Esophagus muscularis mucosa (tissue), 4 donors: Measurements from ENCODE around the gene DIDO1. TPM values are rescaled to one million over a fixed set of nuclear protein-coding genes. Genes with fewer than 3 reads are reported as not detected.
A peak's percentile ranks its signal among the peaks of the same experiment; 100 is the strongest.

Experiments
- DNase-seq: peaks from one replicate; pipeline ENCODE4 v3.0.0-alpha.2; 2017; ENCODE audit errors: extremely low spot score
- H3K27ac ChIP-seq, 4 donors: fragments of 200-600 bp; sonication (generic); replicated peaks in 1 of 4; 1 replicate in 3 of 4; 2 replicates in 1 of 4; pipeline ENCODE4 v1.5.1; 2016 to 2019; ENCODE audit warnings: mild to moderate bottlenecking in 1 of 4
- H3K27me3 ChIP-seq, 4 donors: fragments of 200-600 bp; sonication (generic); one replicate each; pipeline versions ENCODE4 v1.5.1 to v1.6.0; 2016 to 2019
- H3K36me3 ChIP-seq, 4 donors: fragments of 200-600 bp; sonication (generic); one replicate each; pipeline ENCODE4 v1.5.1; 2016 to 2019
- H3K4me1 ChIP-seq, 4 donors: fragments of 200-600 bp; sonication (generic); one replicate each; pipeline ENCODE4 v1.5.1; 2016 to 2019
- H3K4me3 ChIP-seq, 4 donors: fragments of 200-600 bp; sonication (generic); 1 replicate in 2 of 4; 2 replicates in 2 of 4; pipeline ENCODE4 v1.5.1; 2016 to 2019; ENCODE audit warnings: mild to moderate bottlenecking in 4 of 4, moderate library complexity in 1 of 4
- H3K9me3 ChIP-seq, 4 donors: fragments of 200-600 bp; sonication (generic); 1 replicate in 3 of 4; 2 replicates in 1 of 4; pipeline ENCODE4 v1.5.1; 2016 to 2019
- EP300 ChIP-seq: sonication (generic); formaldehyde crosslinking; IDR thresholded peaks from one replicate; pipeline ENCODE4 v1.6.1; 2017; ENCODE audit warnings: antibody characterized with exemption
- POLR2A ChIP-seq: fragments of 450-650 bp; IDR thresholded peaks from one replicate; pipeline ENCODE4 v1.6.1; 2017; ENCODE audit warnings: antibody characterized with exemption, moderate library complexity, mild to moderate bottlenecking, low read depth
- POLR2AphosphoS5 ChIP-seq, 2 donors: sonication (generic); formaldehyde crosslinking; IDR thresholded peaks; one replicate each; pipeline ENCODE4 v1.6.1; 2017; ENCODE audit warnings: antibody characterized with exemption in 2 of 2
- WGBS: methylation state at CpG from one replicate; pipeline ENCODE4 v1.1.5; 2018; 5-methylcytosine and 5-hydroxymethylcytosine counted together
- intact Hi-C: fragments of 100-400 bp; cut with DNase I; formaldehyde crosslinking; loops from one replicate; pipeline ENCODE4 v1.15.1; 2023
- total RNA-seq, 4 donors: library from RNA; depleted of rRNA; stranded (reverse); fragments of >200 nt; gene quantifications; one replicate each; pipeline versions ENCODE4 v1.1.0 to v1.2.1, GENCODE V29; 2016
- TF ChIP-seq, protein P1 (sequence below), 3 experiments: fragments of 200-600 bp in 2 of 3; fragments of 450-650 bp in 1 of 3; sonication (generic) in 2 of 3; IDR thresholded peaks; one replicate each; pipeline ENCODE4 v1.5.1; 2017 to 2019; ENCODE audit warnings: antibody characterized with exemption in 3 of 3, mild to moderate bottlenecking in 2 of 3, moderate library complexity in 1 of 3

Gene DIDO1
- total RNA-seq, 4 donors from 2014 or later, result 48.9 to 61.6 (median 55.7) TPM

- Histone ChIP-seq H3K27ac (no peak overlapping the region), H3K4me3 (no peak overlapping the region), H3K9me3 (no peaks in the 10 kb centered on the region), H3K36me3 (peaks cover 38 to 62% (median 46%) of the 10 kb centered on the region in 4 donors), H3K4me1 (peaks cover 29 to 45% (median 43%) of the 10 kb centered on the region in 4 donors), H3K27me3 (no peaks in the 10 kb centered on the region)
- DNase-seq, result no peak
- intact Hi-C loops, result no loop called here
- WGBS, result 83% methylated on average over 1 of the region's 1 CpG
- TF ChIP-seq POLR2AphosphoS5 (IDR thresholded peaks at IDR 0.05), result no peak
- TF ChIP-seq, protein P1, sequence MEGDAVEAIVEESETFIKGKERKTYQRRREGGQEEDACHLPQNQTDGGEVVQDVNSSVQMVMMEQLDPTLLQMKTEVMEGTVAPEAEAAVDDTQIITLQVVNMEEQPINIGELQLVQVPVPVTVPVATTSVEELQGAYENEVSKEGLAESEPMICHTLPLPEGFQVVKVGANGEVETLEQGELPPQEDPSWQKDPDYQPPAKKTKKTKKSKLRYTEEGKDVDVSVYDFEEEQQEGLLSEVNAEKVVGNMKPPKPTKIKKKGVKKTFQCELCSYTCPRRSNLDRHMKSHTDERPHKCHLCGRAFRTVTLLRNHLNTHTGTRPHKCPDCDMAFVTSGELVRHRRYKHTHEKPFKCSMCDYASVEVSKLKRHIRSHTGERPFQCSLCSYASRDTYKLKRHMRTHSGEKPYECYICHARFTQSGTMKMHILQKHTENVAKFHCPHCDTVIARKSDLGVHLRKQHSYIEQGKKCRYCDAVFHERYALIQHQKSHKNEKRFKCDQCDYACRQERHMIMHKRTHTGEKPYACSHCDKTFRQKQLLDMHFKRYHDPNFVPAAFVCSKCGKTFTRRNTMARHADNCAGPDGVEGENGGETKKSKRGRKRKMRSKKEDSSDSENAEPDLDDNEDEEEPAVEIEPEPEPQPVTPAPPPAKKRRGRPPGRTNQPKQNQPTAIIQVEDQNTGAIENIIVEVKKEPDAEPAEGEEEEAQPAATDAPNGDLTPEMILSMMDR (IDR thresholded peaks at IDR 0.05), result no peak
- TF ChIP-seq POLR2A, result no peak
- no peak for TF ChIP-seq EP300
Measured at GRCh38 chr20:62941792-62942191, 15.5 kb upstream of the DIDO1 start.

DNA sequence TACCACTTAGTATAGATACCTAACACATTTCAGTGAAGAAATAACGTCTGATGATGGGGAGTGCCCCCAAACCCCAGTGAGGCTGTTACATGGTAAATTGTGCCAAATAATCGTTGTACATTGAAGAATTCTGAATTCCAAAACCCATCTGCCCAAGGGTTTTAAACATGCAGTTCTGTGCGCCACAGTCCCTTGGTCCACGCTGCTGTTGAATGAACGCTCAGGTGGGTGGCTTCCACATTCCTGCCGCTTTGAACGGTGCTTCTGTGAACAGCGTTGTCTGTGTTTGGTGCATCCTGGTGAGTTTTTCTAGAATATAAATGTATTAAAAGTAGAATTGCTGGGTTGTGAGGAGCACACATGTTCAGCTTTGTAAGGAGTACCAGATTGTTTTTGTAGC, 14.6 kb upstream of the DIDO1 start:
- peaks cover 36 to 55% (median 52%) of the 10 kb centered on the region in 4 donors for H3K4me1 ChIP-seq
- TF ChIP-seq, protein P1 (IDR thresholded peaks at IDR 0.05), result no peak
- no peaks in the 10 kb centered on the region for H3K9me3 ChIP-seq
- no peak overlapping the region for H3K27ac ChIP-seq
- peaks cover 29 to 52% (median 38%) of the 10 kb centered on the region in 4 donors for H3K36me3 ChIP-seq
- no peak overlapping the region for H3K4me3 ChIP-seq
- H3K27me3 ChIP-seq, result no peaks in the 10 kb centered on the region
- DNase-seq, result no peak
- 89% methylated on average over 8 of the region's 8 CpGs for WGBS
- intact Hi-C loops, result no loop called here

GRCh38 chr20:62938105-62938888, 12.0 kb upstream of the DIDO1 start, which contains the start of gene GID8:
TSS of gene GID8 (plus strand) at chr20:62938147. CDS start at chr20:62941503, 3,356 bp downstream.
- DNase-seq, result no peak
- H3K4me1 ChIP-seq, result peaks cover 45 to 80% (median 75%) of the 10 kb centered on the region in 4 donors
- WGBS, result 1% methylated on average over 30 of the region's 79 CpGs

GRCh38 chr20:62937268-62938104, 11.2 kb upstream of the DIDO1 start:
- Histone ChIP-seq H3K27ac (peak overlapping the region; percentile 91 to 98 (median 94)), H3K4me1 (peaks cover 45 to 83% (median 74%) of the 10 kb centered on the region in 4 donors), H3K36me3 (peaks cover 0 to 35% (median 16%) of the 10 kb centered on the region in 4 donors), H3K27me3 (no peaks in the 10 kb centered on the region), H3K9me3 (no peaks in the 10 kb centered on the region), H3K4me3 (peak overlapping the region; percentile 88 to 91 (median 90))
- TF ChIP-seq POLR2AphosphoS5 (IDR thresholded peaks at IDR 0.05) (peak; percentile 96 to 97), EP300 (no peak), POLR2A (peak; percentile 33)
- TF ChIP-seq, protein P1 (IDR thresholded peaks at IDR 0.05), result no peak
- peak; percentile 99 for DNase-seq
- intact Hi-C loops, result loop anchor here (10.0 kb wide), 1 partner anchor 283 kb away; no protein-coding TSS in a partner anchor
- WGBS, result 1% methylated on average over 13 of the region's 92 CpGs

More at GRCh38 chr20:62938105-62938888, 12.0 kb upstream of the DIDO1 start, which contains the start of gene GID8:
- Histone ChIP-seq H3K27me3 (no peaks in the 10 kb centered on the region), H3K27ac (peak within 1 kb of the TSS; percentile 91 to 98 (median 94)), H3K9me3 (no peaks in the 10 kb centered on the region), H3K4me3 (peak within 1 kb of the TSS; percentile 88 to 91 (median 90)), H3K36me3 (peaks cover 5 to 39% (median 18%) of the 10 kb centered on the region in 4 donors)
- intact Hi-C loops, result loop anchor here (10.0 kb wide), 1 partner anchor 283 kb away; no protein-coding TSS in a partner anchor
- no peak for TF ChIP-seq EP300
